Measurements from ENCODE around the gene DNAH10.

- TF ChIP-seq CTCF (conservative IDR thresholded peaks at IDR 0.05; ENCODE audit: low read length) = no peak
- no peak for TF ChIP-seq EZH2phosphoT487 (IDR thresholded peaks at IDR 0.05; ENCODE audit: borderline replicate concordance, low read depth, low read length)
These were observed 199.7 kb downstream of the DNAH10 start for GRCh38 chr12:123961585-123962345.
